ENCODE data around the gene PTDSS2.
"Not testable (repeated sequence)": the region's sequence is repeated elsewhere in the genome, so short reads cannot be mapped to it uniquely, and the experiment has no call there.

Gene PTDSS2

GRCh38 chr11:409008-409599, 41.0 kb upstream of the PTDSS2 start:
- no peaks in the 10 kb centered on the region for H3K36me3 ChIP-seq (ENCODE audit: insufficient read depth, low read length)
- H3K9me3 ChIP-seq (ENCODE audit: low read length), result peaks cover 9% of the 10 kb centered on the region
- H3K4me1 ChIP-seq (ENCODE audit: insufficient read depth, low read length), result no peaks in the 10 kb centered on the region
- no peak overlapping the region for H3K4me3 ChIP-seq (ENCODE audit: low read length)
- no peak overlapping the region for H2AFZ ChIP-seq (ENCODE audit: low read depth, low read length)
- peaks cover 26% of the 10 kb centered on the region for H3K27me3 ChIP-seq (ENCODE audit: insufficient read depth, low read length)

- peaks cover 8% of the 10 kb centered on the region for H3K9me3 ChIP-seq (ENCODE audit: low read length)
- no peak overlapping the region for H2AFZ ChIP-seq (ENCODE audit: low read depth, low read length)
- no peaks in the 10 kb centered on the region for H3K4me1 ChIP-seq (ENCODE audit: insufficient read depth, low read length)
- no peaks in the 10 kb centered on the region for H3K36me3 ChIP-seq (ENCODE audit: insufficient read depth, low read length)
- no peak overlapping the region for H3K4me3 ChIP-seq (ENCODE audit: low read length)
- peaks cover 32% of the 10 kb centered on the region for H3K27me3 ChIP-seq (ENCODE audit: insufficient read depth, low read length)
Measured at GRCh38 chr11:409600-410483, 40.2 kb upstream of the PTDSS2 start.

GRCh38 chr11:410711-411110, 39.4 kb upstream of the PTDSS2 start:
- H3K4me3 ChIP-seq (ENCODE audit: low read length); H3K36me3 ChIP-seq (ENCODE audit: insufficient read depth, low read length); H3K9me3 ChIP-seq (ENCODE audit: low read length); H3K4me1 ChIP-seq (ENCODE audit: insufficient read depth, low read length); H2AFZ ChIP-seq (ENCODE audit: low read depth, low read length): not testable (repeated sequence)
- peaks cover 40% of the 10 kb centered on the region for H3K27me3 ChIP-seq (ENCODE audit: insufficient read depth, low read length)

- H2AFZ ChIP-seq (ENCODE audit: low read depth, low read length); H3K36me3 ChIP-seq (ENCODE audit: insufficient read depth, low read length): not testable (repeated sequence)
Measured at GRCh38 chr11:411520-411919, 38.6 kb upstream of the PTDSS2 start.

GRCh38 chr11:412641-413119, 37.4 kb upstream of the PTDSS2 start:
- Histone ChIP-seq H2AFZ (ENCODE audit: low read depth, low read length) (no peak overlapping the region), H3K4me3 (ENCODE audit: low read length) (no peak overlapping the region), H3K9me3 (ENCODE audit: low read length) (peaks cover 6% of the 10 kb centered on the region), H3K27me3 (ENCODE audit: insufficient read depth, low read length) (peaks cover 55% of the 10 kb centered on the region), H3K36me3 (ENCODE audit: insufficient read depth, low read length) (no peaks in the 10 kb centered on the region), H3K4me1 (ENCODE audit: insufficient read depth, low read length) (no peaks in the 10 kb centered on the region)

More at GRCh38 chr11:411520-411919, 38.6 kb upstream of the PTDSS2 start:
- not testable (repeated sequence) for H3K9me3 ChIP-seq (ENCODE audit: low read length); H3K4me3 ChIP-seq (ENCODE audit: low read length); H3K4me1 ChIP-seq (ENCODE audit: insufficient read depth, low read length)
- peaks cover 45% of the 10 kb centered on the region for H3K27me3 ChIP-seq (ENCODE audit: insufficient read depth, low read length)

GRCh38 chr11:413120-414081, 36.7 kb upstream of the PTDSS2 start:
- H2AFZ ChIP-seq (ENCODE audit: low read depth, low read length), result no peak overlapping the region
- no peaks in the 10 kb centered on the region for H3K4me1 ChIP-seq (ENCODE audit: insufficient read depth, low read length)
- H3K27me3 ChIP-seq (ENCODE audit: insufficient read depth, low read length), result peaks cover 57% of the 10 kb centered on the region
- no peaks in the 10 kb centered on the region for H3K36me3 ChIP-seq (ENCODE audit: insufficient read depth, low read length)
- H3K9me3 ChIP-seq (ENCODE audit: low read length), result peaks cover under 1% of the 10 kb centered on the region
- H3K4me3 ChIP-seq (ENCODE audit: low read length), result no peak overlapping the region

- Histone ChIP-seq H3K9me3 (ENCODE audit: low read length) (no peaks in the 10 kb centered on the region), H3K27me3 (ENCODE audit: insufficient read depth, low read length) (peaks cover 62% of the 10 kb centered on the region), H3K36me3 (ENCODE audit: insufficient read depth, low read length) (no peaks in the 10 kb centered on the region), H3K4me1 (ENCODE audit: insufficient read depth, low read length) (no peaks in the 10 kb centered on the region), H3K4me3 (ENCODE audit: low read length) (no peak overlapping the region), H2AFZ (ENCODE audit: low read depth, low read length) (no peak overlapping the region)
Measured at GRCh38 chr11:414318-414857, 35.7 kb upstream of the PTDSS2 start.

GRCh38 chr11:415640-416041, 34.4 kb upstream of the PTDSS2 start:
- Histone ChIP-seq H3K4me1 (ENCODE audit: insufficient read depth, low read length) (no peaks in the 10 kb centered on the region), H3K27me3 (ENCODE audit: insufficient read depth, low read length) (peaks cover 56% of the 10 kb centered on the region), H3K36me3 (ENCODE audit: insufficient read depth, low read length) (no peaks in the 10 kb centered on the region)

GRCh38 chr11:416051-416756, 33.9 kb upstream of the PTDSS2 start:
- Histone ChIP-seq H3K36me3 (ENCODE audit: insufficient read depth, low read length) (no peaks in the 10 kb centered on the region), H3K27me3 (ENCODE audit: insufficient read depth, low read length) (peaks cover 56% of the 10 kb centered on the region), H3K4me1 (ENCODE audit: insufficient read depth, low read length) (no peaks in the 10 kb centered on the region), H3K4me3 (ENCODE audit: low read length) (no peak overlapping the region), H3K9me3 (ENCODE audit: low read length) (no peaks in the 10 kb centered on the region), H2AFZ (ENCODE audit: low read depth, low read length) (no peak overlapping the region)

More at GRCh38 chr11:415640-416041, 34.4 kb upstream of the PTDSS2 start:
- H3K4me3 ChIP-seq (ENCODE audit: low read length), result no peak overlapping the region
- no peaks in the 10 kb centered on the region for H3K9me3 ChIP-seq (ENCODE audit: low read length)
- no peak overlapping the region for H2AFZ ChIP-seq (ENCODE audit: low read depth, low read length)

- Histone ChIP-seq H3K36me3 (ENCODE audit: insufficient read depth, low read length) (no peaks in the 10 kb centered on the region), H2AFZ (ENCODE audit: low read depth, low read length) (no peak overlapping the region), H3K4me3 (ENCODE audit: low read length) (no peak overlapping the region), H3K27me3 (ENCODE audit: insufficient read depth, low read length) (peaks cover 56% of the 10 kb centered on the region), H3K9me3 (ENCODE audit: low read length) (no peaks in the 10 kb centered on the region), H3K4me1 (ENCODE audit: insufficient read depth, low read length) (no peaks in the 10 kb centered on the region)
Measured at GRCh38 chr11:416757-417621, 33.1 kb upstream of the PTDSS2 start.

- H3K36me3 ChIP-seq (ENCODE audit: insufficient read depth, low read length), result no peaks in the 10 kb centered on the region
- no peak overlapping the region for H2AFZ ChIP-seq (ENCODE audit: low read depth, low read length)
- H3K27me3 ChIP-seq (ENCODE audit: insufficient read depth, low read length), result peaks cover 56% of the 10 kb centered on the region
- H3K4me3 ChIP-seq (ENCODE audit: low read length), result no peak overlapping the region
- H3K4me1 ChIP-seq (ENCODE audit: insufficient read depth, low read length), result no peaks in the 10 kb centered on the region
- H3K9me3 ChIP-seq (ENCODE audit: low read length), result no peaks in the 10 kb centered on the region
Measured at GRCh38 chr11:417652-418342, 32.3 kb upstream of the PTDSS2 start.

Measured in neuron (in vitro differentiated cells).